Amniotic epithelial cell (primary cell): ENCODE data around the gene TEAD3.

ENCODE experiments used
- DNase-seq: peaks from one replicate; pipeline ENCODE4 v3.0.0-alpha.2; 2010; ENCODE audit warnings: low read depth

The TEAD3 gene

DNA sequence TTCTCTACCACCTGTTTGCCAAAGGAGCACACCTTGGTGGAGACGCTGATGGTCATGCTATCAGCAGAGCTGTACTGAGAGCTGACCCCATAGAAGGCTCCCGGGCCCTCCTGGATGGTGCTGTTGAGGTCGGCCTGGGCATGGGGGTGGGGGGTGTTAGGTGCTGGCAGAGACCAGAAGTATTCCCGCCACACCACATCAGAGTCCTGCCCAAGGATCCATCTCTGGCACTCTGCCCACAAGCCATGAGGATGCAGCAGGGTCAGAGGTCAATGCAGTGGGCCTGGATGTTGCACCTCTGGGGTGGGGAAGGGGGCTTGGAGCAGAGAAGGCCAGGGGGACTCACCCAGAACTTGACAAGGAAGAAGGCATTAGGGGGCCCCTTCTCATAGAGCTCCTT, 21.3 kb downstream of the TEAD3 start:
- no peak for DNase-seq

DNA sequence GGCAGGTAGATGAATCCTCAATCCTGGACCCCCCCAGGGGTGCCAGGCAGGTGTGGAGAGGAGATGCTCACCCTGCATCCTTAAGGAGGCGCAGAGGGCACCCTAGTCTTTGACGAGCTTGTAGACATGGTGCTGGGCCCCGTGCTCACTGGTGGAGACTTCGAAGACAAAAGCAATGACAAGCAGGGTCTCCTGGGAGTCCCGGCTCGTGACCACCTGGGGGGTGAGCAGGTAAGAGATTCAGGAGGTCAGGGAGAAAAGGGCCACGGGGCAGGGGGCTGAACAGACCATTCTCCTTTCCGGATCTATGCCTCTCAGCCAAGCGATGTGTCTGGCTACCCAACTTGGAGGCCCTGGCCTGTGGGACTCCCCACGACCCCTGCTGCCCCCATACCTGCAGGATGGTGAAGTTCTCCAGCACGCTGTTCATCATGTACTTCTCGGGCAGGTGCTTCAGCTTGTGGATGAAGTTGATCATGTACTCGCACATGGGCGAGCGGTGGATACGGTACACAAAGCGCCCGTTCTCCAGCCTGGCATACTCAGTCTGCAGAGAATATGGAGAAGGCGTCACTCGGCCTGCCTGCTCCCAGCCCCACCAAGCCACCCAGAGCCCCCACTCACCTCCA, 21.8 kb downstream of the TEAD3 start:
- DNase-seq = no peak

DNA sequence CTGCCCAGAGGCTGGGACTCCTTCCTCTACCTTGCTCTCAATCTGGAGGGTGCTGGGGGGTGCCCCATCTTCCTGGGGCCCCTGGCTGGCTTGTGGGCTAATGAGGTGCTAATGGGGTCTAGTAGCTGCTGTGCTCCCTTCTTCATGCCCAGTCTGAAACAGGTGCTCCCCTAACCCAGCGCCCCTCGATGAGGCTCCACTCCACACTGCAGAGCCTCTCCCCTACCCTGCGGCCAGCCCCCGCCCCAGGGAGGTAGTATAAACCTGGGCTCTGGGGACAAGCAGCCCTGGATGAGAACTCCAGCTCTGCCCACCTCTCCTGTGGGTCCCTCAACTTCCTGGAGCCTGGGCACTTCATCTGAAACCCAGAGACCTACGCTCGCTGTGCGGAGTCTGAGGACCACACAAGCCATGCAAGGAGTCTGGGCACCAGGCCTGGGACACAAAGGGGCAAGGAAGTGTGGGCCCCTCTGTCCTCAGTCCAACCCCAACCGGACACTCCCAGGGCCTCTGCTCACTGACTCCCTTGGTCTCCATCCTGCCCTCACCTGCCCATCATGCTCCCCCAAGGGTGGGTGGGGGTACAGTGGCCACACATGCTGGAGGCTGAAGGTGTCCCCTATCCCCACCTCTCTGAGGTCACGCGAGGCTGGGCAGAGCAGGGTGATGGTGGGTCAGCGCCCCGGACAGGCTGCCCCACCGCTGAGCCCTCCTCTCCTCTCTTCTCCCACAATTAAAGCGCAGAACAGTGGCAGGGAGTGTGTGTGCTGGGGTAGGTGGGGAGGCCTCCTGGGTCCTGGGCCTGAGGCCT, 22.5 kb downstream of the TEAD3 start:
- DNase-seq = no peak

DNA sequence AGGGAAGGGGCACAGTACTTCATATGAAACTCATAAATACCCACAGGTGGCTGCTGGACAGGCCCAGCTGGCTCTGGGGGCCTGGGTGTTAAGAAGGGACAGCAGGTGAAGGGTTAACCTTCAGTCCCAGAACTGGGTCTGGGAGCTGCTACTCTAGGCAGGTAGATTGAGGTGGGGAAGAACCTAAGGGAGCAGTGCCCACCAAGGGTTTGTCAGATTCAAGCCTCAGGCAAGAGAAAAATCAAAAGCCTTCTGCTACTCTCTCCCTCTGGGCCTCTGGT, 23.1 kb downstream of the TEAD3 start:
- no peak for DNase-seq

DNA sequence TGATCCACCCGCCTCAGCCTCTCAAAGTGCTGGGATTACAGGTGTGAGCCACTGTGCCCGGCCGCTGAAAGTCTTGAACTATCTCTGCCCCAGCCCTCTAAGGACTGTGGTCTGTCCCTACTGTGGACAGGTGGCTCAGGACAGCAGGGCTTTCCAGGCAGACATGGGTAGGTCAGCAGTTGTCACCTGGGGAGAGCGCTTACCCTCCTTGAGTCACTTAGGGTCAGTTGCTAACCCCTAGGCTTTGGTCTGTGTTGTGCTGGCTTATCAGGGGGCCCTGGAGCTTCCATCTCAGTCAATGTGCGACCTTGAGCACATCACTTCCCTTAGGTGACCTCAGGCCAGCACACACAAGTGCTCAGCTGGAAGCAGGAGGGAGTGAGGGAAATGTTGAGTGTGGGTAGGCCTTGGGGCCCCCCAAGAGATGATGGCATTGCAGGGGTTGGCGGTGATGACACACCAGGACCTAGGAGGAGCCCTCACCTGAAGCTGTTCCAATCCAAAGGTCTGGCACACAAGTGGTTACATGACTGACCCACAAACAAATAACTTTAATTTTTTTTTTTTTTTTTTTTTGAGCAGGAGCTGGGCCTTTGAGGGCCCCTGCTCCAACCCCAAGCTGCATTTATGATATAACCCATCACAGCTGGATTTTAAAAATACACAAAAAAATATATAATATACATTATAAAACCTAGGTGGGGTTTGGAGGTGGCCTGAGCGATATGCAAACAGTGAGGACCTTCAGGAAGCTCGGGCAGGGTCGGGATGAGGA, 23.6 kb downstream of the TEAD3 start:
- no peak for DNase-seq

DNA sequence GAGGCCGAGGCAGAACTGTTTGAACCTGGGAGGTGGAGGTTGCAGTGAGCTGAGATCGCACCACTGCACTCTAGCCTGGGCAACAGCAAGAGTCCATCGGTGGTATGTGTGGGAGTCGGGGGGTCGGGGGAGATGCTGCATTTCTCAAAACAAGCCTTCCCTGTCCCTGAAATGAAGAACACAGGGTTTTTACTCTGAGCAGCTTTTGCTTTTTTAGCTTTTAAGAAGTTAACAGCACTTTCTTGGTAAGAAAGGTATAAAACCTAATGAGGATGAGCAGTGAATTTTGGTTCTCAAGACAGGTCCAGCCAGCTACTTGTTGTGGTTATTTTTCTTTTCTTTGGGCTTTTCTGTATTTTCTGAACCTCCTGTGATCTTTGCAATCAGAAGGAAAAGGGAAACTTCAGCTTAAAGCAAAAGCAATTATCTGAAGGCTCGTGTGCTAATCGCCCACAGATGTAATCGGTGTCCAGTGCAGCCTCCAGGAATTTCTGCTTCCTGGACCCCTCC, 25.0 kb downstream of the TEAD3 start:
- DNase-seq = no peak

DNA sequence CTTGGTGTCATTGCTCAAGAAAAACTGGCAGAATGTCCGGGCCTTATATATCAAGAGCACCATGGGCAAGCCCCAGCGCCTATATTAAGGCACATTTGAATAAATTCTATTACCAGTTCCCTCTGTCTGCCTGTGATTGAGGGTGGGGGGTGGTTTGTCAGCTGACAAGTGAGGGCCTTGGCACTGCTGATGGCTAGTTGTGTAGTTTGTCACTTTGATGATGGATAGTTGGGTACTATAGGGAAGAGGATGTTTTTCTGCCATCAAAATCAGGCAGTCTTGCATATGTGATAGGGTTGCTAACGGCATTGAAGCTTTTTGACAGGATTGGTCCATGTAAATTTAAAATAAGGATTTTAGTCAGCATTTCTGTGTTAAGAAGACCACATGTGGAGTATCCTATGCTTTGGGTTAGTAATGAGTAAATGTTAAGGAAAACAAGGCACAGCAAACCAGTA, 26.2 kb downstream of the TEAD3 start:
- no peak for DNase-seq

DNA sequence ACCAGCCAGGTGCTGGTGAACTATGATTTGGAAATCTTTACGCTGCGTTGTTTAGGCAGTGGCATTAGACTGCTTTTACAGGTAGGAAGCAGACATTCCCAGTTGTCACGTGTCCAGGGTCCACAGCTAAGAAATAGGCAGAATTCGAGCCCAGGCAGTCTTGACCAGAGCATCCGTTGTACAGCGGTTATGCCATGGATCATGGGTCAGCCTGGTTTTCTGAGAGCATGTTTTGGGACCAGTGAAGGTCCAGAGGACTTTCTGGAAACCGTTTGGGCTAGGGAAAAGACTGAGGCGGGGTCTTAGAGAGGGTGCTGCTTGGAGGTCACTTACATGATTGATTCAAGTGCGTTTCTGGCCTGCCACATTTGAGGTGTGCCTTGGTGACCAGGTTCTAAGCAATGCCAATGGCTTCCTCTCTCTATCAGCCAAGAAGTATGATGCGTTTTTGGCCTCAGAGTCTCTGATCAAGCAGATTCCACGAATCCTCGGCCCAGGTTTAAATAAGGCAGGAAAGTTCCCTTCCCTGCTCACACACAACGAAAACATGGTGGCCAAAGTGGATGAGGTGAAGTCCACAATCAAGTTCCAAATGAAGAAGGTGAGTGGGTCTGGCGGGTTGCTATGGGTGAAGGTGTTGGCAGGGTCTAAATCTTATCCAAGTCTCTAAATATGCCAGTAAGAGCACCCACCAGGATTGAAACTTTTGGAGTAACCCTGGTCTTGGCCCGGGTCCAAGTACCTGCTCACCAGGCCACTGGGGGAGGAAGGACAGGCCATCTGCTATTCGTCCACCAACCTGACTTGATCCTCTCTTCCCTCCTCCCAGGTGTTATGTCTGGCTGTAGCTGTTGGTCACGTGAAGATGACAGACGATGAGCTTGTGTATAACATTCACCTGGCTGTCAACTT, 26.9 kb downstream of the TEAD3 start:
- DNase-seq = no peak

DNA sequence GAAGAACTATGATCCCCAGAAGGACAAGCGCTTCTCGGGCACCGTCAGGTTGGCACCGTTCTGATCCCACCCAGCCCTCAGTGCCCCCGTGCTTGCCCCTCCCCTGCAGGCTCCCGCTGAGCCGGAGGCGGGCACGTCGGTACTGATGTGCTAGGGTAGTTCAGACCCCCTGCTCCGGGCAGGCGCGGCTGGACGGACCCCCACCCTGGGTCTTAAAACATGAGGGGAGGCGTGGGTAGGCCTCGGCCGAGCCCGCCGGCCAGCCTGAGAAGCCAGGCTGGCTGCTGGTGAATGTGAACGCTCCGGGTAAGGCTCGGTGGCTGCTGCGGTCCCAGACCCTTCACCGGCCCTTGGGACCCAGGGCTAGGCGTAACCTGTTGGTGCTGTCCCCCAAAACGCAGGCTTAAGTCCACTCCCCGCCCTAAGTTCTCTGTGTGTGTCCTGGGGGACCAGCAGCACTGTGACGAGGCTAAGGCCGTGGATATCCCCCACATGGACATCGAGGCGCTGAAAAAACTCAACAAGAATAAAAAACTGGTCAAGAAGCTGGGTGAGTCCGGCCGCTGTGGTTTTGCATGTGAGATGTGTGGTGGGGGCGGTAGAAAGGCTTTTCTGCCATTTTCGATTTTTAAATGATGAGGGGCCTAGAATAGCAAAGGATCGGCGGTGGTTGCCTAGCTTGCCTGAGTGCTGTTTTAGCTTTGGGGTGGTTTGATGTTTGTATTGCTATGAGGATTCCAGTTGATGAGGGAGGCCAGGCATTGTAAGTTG, 27.7 kb downstream of the TEAD3 start:
- no peak for DNase-seq

DNA sequence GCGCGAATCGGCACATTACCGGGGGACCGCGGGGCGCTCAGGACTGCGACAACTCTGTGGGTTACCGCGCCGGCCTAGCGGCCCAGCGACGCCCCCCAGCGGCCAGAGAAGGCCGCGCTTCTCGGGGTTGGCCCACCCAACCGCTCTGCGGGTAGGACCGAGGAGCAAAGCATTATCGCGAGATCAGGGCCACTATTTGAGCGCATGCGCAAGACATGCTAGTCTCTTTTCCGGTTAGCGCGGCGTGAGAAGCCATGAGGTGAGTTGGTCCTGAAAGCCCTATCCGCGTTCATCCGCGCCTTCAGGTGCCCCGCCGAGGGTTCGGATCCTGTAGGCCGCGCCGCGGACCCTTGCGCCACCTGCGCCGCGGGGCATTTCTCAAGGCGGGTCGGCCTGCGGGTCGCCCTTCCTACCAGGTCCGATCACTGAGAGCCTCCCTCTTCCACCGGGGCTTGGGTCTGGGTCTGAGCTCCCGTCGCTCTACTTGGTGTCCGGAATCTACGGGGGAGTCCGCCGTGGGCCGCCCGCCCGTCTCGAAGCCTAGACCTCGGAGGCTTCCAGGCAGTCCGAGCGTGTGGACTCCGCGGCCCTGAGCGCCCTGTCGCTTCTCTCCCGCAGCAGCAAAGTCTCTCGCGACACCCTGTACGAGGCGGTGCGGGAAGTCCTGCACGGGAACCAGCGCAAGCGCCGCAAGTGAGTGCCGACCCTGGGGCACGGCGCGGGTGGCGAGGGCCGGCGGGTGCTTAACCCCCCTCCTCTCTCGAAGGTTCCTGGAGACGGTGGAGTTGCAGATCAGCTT, 28.5 kb downstream of the TEAD3 start, which contains the start of gene RPL10A:
Gene RPL10A (plus strand): TSS at position 221 of the 799 bp plus-strand sequence. CDS start 34 bp downstream, at position 255.
- peak; percentile 92 for DNase-seq

DNA sequence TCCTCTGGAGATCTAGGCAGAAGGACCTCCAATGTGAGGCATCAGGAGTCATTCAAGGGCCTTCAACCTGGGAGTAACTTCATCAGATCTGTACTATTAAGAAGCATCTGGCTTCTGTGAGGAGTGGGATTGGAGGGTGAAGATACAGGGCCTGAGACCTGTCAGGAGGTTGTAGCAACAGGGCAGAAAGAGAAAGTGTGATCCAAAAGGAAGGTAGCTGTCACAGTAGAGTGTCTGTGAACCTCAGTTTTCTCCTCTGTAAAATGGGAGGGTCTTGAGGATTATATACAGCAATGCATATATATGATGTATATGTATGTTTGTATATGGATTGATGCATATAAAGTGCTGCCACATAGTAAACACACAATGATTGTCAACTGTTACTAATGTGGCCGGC, 31.2 kb downstream of the TEAD3 start:
- DNase-seq = no peak

DNA sequence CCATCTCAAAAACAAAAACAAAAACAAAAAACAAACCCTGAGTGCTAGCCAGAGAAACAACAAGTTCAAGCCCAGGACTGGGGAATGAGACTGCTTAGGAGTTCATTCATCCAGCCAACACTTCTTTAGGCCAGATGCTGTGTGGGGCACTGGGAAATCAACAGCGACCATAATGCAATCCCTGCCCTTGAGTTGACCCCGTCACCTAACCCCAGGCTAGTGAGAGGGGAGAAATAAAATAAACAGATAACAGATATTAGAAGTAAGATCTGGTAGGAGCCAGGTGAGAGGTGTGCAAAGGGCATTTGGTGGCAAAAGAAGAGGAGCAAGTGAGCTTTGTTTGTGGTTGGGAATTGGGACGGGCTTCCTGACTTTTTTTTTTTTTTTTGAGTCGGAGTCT, 33.6 kb downstream of the TEAD3 start:
- DNase-seq = no peak

DNA sequence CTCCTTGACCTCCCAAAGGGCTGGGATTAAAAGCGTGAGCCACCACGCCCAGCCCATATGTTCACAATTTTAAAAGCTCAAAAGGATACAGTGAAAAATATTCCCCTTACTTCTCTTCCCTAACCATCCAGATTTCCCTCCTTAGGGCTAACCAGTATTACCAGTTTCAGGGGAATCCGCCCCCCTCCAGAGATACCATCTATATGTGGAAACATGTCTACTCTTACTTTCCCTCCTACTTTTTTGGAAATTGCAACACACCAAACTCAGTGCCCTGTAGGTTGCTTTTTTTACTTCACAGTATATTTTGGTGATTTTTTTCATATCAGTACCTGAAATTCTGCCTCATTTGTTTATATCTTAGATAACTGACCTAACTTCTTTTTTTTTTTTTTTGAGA, 35.6 kb downstream of the TEAD3 start:
- DNase-seq = no peak

DNA sequence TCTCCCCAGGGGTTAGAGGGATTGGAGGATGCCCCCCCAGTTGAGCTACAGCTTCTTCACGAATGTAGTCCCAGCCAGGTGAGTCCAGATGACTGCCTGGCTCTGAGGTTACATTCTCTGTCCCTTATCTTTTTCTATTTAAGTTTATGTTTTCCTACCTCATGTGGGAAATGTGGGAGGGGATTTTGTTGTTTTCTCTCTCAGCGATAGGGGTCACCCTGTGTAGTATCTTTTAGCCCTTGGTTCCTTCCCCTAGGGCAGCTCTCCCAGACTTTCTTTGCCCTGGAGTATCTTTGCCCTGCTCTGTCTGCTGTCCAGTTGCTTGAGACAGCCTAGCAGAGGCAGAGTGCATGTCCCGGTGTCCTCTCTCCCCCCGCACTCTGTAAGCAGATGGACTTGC, 39.0 kb downstream of the TEAD3 start:
- DNase-seq = no peak

DNA sequence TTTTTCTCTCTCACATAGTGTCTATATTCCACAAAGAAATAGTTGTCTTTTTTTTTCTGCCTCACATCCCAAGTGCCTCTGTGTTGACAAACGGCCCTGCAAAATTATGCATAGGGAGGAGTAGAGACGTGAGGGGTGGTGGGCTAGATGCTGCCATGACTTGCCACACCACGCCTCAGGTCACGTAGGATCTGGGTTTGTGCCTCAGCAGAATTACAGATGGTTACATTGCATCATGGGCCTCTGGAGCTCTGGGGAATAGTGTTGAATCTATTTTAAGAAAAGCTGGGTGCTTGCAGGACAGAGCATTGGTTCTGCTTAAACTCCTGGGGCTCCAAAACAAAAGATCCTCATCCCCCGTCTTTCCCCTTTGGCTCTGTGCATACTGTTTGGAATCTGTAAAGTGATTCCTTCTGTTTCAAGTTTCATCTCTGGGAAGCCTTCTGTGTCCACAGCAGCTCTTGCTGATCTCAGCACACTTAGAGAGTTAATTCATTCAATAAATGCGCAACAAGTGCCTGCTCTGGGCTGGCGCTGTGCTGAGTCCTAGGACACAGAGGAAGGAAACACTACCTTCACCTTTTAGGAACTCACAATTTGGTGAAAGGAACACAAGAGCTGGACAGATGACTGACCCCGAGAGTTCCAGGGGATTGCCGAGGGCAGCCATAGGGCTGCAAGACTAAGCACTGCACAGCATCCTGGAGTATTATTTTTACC, 42.3 kb downstream of the TEAD3 start:
- DNase-seq = no peak

DNA sequence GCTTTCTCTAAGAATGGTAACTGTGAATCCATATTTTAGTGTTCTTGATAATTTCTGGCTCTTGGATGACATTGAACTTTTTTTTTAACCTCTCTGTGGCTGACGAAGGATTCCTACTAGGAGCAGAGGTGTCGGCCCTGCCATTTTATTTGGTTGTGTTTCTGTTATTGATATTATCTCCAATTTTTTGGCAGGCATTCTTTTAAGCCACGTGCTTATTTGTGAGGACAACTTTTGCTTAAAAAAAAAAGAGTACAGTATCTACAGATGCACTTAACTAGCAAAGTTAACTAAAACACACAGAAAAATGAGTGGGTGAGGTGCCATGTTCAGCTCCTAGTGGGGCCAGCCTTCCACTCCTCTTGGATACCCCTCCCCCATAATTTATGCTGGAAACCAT, 43.6 kb downstream of the TEAD3 start:
- no peak for DNase-seq

DNA sequence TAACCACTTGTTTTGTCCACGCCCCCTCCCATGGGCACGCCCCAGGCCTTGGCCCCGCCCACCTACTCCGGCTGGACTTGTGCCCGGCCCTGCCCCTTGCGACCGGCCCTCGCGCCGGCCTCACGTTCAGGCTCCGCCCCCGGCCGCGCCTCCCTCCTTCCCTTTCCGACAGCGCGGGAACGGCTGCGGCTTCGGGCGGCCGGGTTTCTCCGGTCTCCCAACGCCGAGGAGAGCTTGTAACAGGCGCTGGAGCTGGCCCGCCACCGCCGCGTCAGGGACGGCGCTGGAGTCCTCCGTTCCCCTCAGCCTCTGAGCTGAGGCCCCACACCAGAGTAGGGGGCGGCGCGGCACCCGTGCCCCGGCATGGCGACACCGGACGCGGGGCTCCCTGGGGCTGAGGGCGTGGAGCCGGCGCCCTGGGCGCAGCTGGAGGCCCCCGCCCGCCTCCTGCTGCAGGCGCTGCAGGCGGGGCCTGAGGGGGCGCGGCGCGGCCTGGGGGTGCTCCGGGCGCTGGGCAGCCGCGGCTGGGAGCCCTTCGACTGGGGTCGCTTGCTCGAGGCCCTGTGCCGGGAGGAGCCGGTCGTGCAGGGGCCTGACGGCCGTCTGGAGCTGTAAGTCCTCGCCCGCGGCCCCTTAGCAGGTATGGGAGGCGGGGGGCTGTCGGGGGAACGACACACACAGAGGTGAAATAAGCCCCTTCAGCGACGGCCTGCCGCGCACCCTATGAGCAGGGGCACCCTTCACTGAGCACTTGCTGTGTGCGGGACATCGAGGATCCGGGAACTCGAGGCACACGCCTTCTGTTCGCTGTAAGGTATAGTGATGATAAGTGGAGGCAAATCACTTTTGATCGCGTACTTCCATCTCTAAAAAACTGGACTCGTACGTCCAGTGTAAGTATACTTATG, 44.4 kb downstream of the TEAD3 start, which contains the start of gene FANCE:
Gene FANCE (plus strand): TSS at position 156 of the 908 bp plus-strand sequence. CDS start 208 bp downstream, at position 364.
- DNase-seq = peak; percentile 81
